ENCODE measurements around the gene RRBP1.

RRBP1 gene

GRCh38 chr20:17648791-17649730 is 33.0 kb downstream of the RRBP1 start:
- DNase-seq (ENCODE audit: low spot score), result peak; percentile 37
- ChIA-PET POLR2A (ENCODE audit: low non-redundant PET) (no interaction called here), CTCF (interaction anchor here (0.5 to 2.6 kb wide), 5 partner anchors 31 to 1006 kb away, joined by 3 to 13 read pairs (median 3); no protein-coding TSS in a partner anchor)
- TF ChIP-seq CTCF (conservative IDR thresholded peaks at IDR 0.05; ENCODE audit: low read depth), result no peak
- peak overlapping the region; percentile 9; the same call in 1 of the 2 replicates for H3K27ac ChIP-seq

GRCh38 chr20:17648315-17648646 is 33.8 kb downstream of the RRBP1 start:
- CTCF ChIA-PET, result interaction anchor here (2.6 kb wide), 1 partner anchor 143 kb away, joined by 13 read pairs; no protein-coding TSS in a partner anchor

GRCh38 chr20:17647391-17648314 is 34.4 kb downstream of the RRBP1 start:
- peak overlapping the region; percentile 40 for H3K27ac ChIP-seq
- ChIA-PET CTCF (interaction anchor here (0.6 to 2.6 kb wide), 2 partner anchors 143 to 757 kb away, joined by 3 to 13 read pairs; no protein-coding TSS in a partner anchor), POLR2A (ENCODE audit: low non-redundant PET) (no interaction called here)
- no peak for TF ChIP-seq CTCF (conservative IDR thresholded peaks at IDR 0.05; ENCODE audit: low read depth)
- DNase-seq (ENCODE audit: low spot score), result no peak

More at GRCh38 chr20:17648315-17648646, 33.8 kb downstream of the RRBP1 start:
- H3K27ac ChIP-seq, result 0 out of 2 replicates have a peak overlapping the region, but pooled peaks have one; percentile 40
- POLR2A ChIA-PET (ENCODE audit: low non-redundant PET), result no interaction called here
- no peak for DNase-seq (ENCODE audit: low spot score)
- no peak for TF ChIP-seq CTCF (conservative IDR thresholded peaks at IDR 0.05; ENCODE audit: low read depth)

- no peak for DNase-seq (ENCODE audit: low spot score)
- peak overlapping the region; percentile 40 for H3K27ac ChIP-seq
- ChIA-PET CTCF (no interaction called here), POLR2A (ENCODE audit: low non-redundant PET) (no interaction called here)
- TF ChIP-seq CTCF (conservative IDR thresholded peaks at IDR 0.05; ENCODE audit: low read depth), result no peak
These were observed 35.1 kb downstream of the RRBP1 start for GRCh38 chr20:17646961-17647301.

- no peak for TF ChIP-seq CTCF (conservative IDR thresholded peaks at IDR 0.05; ENCODE audit: low read depth)
- ChIA-PET CTCF (no interaction called here), POLR2A (ENCODE audit: low non-redundant PET) (no interaction called here)
- DNase-seq (ENCODE audit: low spot score), result no peak
- peak overlapping the region; percentile 40 for H3K27ac ChIP-seq
These were observed 35.7 kb downstream of the RRBP1 start for GRCh38 chr20:17646209-17646960.

Measured in RWPE1 (cell line).